ENCODE data around the gene MICOS13.
A peak's percentile ranks its signal among the peaks of the same experiment; 100 is the strongest.

MICOS13 gene

DNA sequence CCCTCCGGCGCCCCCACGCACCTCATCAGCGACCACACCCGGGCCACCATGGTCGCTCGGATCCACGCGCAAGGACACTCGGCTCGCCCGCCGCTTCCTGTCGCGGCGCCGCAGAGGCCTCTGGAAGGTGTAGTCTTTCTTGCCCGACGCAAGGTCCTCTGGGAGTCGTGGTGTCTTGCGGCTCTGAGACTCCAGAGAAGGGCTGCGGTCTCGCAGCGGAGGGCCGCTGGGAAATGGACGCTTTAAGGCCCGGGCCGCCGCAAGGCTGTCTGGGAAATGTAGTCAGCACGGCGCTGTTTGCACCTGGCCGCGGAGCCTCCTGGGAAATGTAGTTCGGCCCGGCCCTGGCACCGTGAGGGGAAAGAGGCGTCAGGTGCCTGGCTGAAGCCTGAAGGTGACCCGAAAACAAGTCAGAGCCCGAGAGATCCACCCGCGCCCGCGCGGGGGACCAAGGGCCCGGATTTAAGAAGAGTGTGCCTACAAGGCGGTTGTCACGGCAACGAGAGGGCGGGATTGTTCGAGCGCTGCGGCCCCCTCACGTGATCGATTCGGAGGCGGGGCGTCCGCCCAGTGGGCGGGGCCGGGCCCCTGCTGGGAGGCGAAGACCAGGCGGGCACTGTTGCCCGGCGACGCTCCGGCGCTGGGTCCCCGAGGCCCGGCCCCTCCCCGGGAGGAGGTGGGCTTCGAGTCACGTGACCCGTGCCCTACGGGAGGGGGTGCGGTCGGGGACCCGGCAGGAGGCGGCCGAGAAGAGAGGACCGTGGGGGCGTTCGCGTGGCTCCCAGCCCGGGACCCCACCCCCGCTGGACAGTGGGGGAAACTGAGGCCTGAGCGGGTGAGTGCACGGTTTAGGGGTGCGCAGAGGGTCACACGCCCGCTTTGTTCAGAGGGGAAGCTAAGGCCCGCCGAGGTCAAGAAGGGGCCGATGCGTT is at the start of gene MICOS13, which contains the start of gene HSD11B1L:
Gene MICOS13, minus strand, starts transcription at position 80 of the 932 bp plus-strand sequence. Its CDS starts 30 bp downstream, at position 50.
Gene HSD11B1L, plus strand, starts transcription at position 591 of the 932 bp plus-strand sequence. CDS start 3,806 bp downstream, outside the sequence.
- peak within 1 kb of the TSS; percentile 99 for H3K4me3 ChIP-seq (ENCODE audit: low read length)
- TF ChIP-seq, protein P1, sequence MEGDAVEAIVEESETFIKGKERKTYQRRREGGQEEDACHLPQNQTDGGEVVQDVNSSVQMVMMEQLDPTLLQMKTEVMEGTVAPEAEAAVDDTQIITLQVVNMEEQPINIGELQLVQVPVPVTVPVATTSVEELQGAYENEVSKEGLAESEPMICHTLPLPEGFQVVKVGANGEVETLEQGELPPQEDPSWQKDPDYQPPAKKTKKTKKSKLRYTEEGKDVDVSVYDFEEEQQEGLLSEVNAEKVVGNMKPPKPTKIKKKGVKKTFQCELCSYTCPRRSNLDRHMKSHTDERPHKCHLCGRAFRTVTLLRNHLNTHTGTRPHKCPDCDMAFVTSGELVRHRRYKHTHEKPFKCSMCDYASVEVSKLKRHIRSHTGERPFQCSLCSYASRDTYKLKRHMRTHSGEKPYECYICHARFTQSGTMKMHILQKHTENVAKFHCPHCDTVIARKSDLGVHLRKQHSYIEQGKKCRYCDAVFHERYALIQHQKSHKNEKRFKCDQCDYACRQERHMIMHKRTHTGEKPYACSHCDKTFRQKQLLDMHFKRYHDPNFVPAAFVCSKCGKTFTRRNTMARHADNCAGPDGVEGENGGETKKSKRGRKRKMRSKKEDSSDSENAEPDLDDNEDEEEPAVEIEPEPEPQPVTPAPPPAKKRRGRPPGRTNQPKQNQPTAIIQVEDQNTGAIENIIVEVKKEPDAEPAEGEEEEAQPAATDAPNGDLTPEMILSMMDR (conservative IDR thresholded peaks at IDR 0.05; ENCODE audit: low read length), result no peak
- peak; percentile 99 for DNase-seq (ENCODE audit: low read depth)

- TF ChIP-seq, protein P1 (conservative IDR thresholded peaks at IDR 0.05; ENCODE audit: low read length), result no peak
- no peak overlapping the region for H3K4me3 ChIP-seq (ENCODE audit: low read length)
- no peak for DNase-seq (ENCODE audit: low read depth)
Observed at GRCh38 chr19:5727453-5728050, 47.2 kb upstream of the MICOS13 start.

DNA sequence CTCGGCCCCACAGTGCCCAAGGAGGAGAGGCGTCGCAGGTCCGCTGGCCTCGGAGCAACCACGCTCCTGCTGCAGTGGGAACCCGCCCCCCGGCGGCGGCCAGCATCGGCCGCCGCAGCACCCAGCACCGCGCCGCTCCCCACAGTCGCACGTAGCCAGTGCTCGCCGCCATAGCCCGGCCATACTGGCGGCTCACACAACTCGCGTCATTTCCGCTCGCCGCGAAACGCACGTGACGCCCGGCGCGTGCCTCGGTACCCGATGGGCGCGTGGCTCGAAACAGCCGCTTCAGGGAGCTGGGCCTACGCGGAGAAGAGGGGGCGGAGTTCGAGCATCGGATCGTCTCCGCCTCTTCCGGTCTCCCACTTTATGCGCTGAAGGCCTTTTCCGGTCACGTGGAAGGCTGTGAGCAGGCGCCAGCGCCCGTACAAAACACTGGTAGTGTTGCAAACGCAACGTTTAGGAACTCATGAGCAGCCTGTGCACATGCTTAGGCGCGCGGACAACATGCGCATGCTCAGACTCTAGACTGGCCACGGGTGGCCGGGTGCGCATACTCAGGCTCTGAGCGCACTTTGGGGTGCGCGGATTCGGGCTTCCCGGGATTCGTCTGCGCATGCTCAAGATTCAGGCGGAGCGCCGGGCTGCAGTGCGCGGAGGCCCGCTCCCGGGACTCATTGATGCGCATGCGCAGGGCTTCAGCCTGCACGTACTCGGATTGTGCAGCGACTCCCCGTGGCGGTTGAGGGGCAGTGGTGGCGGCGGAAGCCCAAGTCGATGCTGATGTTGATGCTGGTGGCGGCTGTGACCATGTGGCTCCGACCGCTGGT is 39.9 kb upstream of the MICOS13 start, which contains the start of the genes CATSPERD and LONP1:
Gene CATSPERD, plus strand, starts transcription at position 677 of the 830 bp plus-strand sequence. Its CDS starts 101 bp downstream, at position 778.
Gene LONP1, minus strand, starts transcription at position 186 of the 830 bp plus-strand sequence. Its CDS starts 14 bp downstream, at position 172.
- TF ChIP-seq, protein P1 (conservative IDR thresholded peaks at IDR 0.05; ENCODE audit: low read length), result peak; percentile 79
- peak within 1 kb of the TSS; percentile 81 for H3K4me3 ChIP-seq (ENCODE audit: low read length)
- DNase-seq (ENCODE audit: low read depth), result peak; percentile 99

GRCh38 chr19:5719274-5719960 is 39.1 kb upstream of the MICOS13 start:
- TF ChIP-seq, protein P1 (conservative IDR thresholded peaks at IDR 0.05; ENCODE audit: low read length), result no peak
- peak overlapping the region; percentile 81 for H3K4me3 ChIP-seq (ENCODE audit: low read length)
- peak; percentile 35 for DNase-seq (ENCODE audit: low read depth)

DNA sequence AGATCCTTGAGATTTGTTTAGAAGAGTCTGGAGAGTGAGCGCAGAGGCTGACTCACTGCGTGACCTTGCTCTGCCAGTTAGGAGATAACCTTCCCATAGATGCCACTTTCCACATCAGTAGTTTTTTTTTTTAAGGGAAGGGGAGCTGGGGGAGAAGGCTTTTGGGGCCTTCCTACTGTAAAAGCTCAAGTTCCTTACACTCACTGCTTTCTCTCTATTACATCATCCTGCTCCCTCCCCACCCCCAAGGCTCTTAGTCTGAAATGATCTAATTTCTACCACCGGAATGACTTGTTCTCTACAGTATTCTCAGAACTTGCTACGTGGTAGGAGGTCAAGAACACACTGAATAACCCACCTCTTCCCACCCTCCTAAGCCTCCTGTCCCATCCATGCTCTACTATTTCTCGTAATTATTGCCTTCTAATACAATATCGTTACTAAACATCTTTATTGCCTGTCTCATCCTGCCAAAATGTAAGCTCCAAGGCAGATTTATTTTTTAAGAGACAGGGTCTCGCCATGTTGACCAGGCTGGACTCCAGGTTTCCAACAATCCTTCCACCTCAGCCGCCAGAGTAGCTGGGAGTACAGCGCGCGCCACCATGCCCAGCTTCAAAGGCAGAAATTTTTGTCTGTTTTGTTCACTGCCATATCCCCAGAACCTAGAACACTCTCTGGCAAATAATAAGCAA is 38.4 kb upstream of the MICOS13 start:
- TF ChIP-seq, protein P1 (conservative IDR thresholded peaks at IDR 0.05; ENCODE audit: low read length), result no peak
- peak overlapping the region; percentile 81 for H3K4me3 ChIP-seq (ENCODE audit: low read length)
- DNase-seq (ENCODE audit: low read depth), result peak; percentile 94
